ENCODE results near the gene DUSP16.

The DUSP16 gene

DNA sequence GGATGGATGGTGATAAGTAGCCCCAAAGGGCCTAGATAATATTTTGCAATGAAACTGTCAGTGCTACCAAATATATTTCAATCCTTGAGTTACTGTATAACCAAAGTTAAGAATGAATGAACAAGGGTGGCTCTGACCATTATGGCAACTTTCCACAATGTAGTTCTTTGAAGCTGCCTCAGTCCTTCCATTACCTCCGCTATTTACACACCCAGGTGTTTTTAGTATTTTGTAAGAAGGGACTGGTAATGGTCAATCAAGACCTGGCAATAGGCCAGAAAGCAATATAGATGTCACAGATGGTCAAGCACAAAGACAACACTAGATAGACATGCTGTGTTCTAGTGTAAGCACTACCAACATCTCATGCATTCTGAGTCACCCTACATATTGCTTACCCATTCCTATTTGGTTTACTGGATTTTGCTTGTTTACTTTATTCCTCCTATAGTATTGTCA, 16.3 kb downstream of the DUSP16 start:
- no peak for DNase-seq (ENCODE audit: low read depth in 1 of 2, low spot score in 1 of 2)
- Histone ChIP-seq H3K27me3 (ENCODE audit: insufficient read depth, poor library complexity, severe bottlenecking) (no peaks in the 10 kb centered on the region), H3K27ac (replicated peaks) (no peak overlapping the region), H3K4me3 (replicated peaks; ENCODE audit: insufficient read depth, low read length) (no peak overlapping the region)
- TF ChIP-seq SPI1 (IDR thresholded peaks at IDR 0.05; ENCODE audit: borderline replicate concordance, low read depth), result no peak
- no peak for TF ChIP-seq CTCF (IDR thresholded peaks at IDR 0.05; ENCODE audit: insufficient read depth, low read length)
- TF ChIP-seq POLR2AphosphoS5 (IDR thresholded peaks at IDR 0.05; ENCODE audit: low read depth), result no peak
- TF ChIP-seq, protein P1, sequence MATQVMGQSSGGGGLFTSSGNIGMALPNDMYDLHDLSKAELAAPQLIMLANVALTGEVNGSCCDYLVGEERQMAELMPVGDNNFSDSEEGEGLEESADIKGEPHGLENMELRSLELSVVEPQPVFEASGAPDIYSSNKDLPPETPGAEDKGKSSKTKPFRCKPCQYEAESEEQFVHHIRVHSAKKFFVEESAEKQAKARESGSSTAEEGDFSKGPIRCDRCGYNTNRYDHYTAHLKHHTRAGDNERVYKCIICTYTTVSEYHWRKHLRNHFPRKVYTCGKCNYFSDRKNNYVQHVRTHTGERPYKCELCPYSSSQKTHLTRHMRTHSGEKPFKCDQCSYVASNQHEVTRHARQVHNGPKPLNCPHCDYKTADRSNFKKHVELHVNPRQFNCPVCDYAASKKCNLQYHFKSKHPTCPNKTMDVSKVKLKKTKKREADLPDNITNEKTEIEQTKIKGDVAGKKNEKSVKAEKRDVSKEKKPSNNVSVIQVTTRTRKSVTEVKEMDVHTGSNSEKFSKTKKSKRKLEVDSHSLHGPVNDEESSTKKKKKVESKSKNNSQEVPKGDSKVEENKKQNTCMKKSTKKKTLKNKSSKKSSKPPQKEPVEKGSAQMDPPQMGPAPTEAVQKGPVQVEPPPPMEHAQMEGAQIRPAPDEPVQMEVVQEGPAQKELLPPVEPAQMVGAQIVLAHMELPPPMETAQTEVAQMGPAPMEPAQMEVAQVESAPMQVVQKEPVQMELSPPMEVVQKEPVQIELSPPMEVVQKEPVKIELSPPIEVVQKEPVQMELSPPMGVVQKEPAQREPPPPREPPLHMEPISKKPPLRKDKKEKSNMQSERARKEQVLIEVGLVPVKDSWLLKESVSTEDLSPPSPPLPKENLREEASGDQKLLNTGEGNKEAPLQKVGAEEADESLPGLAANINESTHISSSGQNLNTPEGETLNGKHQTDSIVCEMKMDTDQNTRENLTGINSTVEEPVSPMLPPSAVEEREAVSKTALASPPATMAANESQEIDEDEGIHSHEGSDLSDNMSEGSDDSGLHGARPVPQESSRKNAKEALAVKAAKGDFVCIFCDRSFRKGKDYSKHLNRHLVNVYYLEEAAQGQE (IDR thresholded peaks at IDR 0.05; ENCODE audit: insufficient replicate concordance, low read depth), result no peak
- no peak for TF ChIP-seq GABPA (IDR thresholded peaks at IDR 0.05; ENCODE audit: low read depth)

GRCh38 chr12:12543959-12544358, 18.7 kb downstream of the DUSP16 start:
- no peak for TF ChIP-seq CTCF (IDR thresholded peaks at IDR 0.05; ENCODE audit: insufficient read depth, low read length)
- no peak for TF ChIP-seq GABPA (IDR thresholded peaks at IDR 0.05; ENCODE audit: low read depth)
- TF ChIP-seq POLR2AphosphoS5 (IDR thresholded peaks at IDR 0.05; ENCODE audit: low read depth), result no peak
- Histone ChIP-seq H3K4me3 (replicated peaks; ENCODE audit: insufficient read depth, low read length) (no peak overlapping the region), H3K27me3 (ENCODE audit: insufficient read depth, poor library complexity, severe bottlenecking) (no peaks in the 10 kb centered on the region), H3K27ac (replicated peaks) (no peak overlapping the region)
- no peak for DNase-seq (ENCODE audit: low read depth in 1 of 2, low spot score in 1 of 2)

GRCh38 chr12:12542964-12543363, 19.7 kb downstream of the DUSP16 start:
- Histone ChIP-seq H3K4me3 (replicated peaks; ENCODE audit: insufficient read depth, low read length) (no peak overlapping the region), H3K27me3 (ENCODE audit: insufficient read depth, poor library complexity, severe bottlenecking) (no peaks in the 10 kb centered on the region), H3K27ac (replicated peaks) (no peak overlapping the region)
- no peak for DNase-seq (ENCODE audit: low read depth in 1 of 2, low spot score in 1 of 2)
- TF ChIP-seq CTCF (IDR thresholded peaks at IDR 0.05; ENCODE audit: insufficient read depth, low read length) (no peak), GABPA (IDR thresholded peaks at IDR 0.05; ENCODE audit: low read depth) (no peak), POLR2AphosphoS5 (IDR thresholded peaks at IDR 0.05; ENCODE audit: low read depth) (no peak), SPI1 (IDR thresholded peaks at IDR 0.05; ENCODE audit: borderline replicate concordance, low read depth) (no peak)
- TF ChIP-seq, protein P1 (IDR thresholded peaks at IDR 0.05; ENCODE audit: insufficient replicate concordance, low read depth), result no peak

DNA sequence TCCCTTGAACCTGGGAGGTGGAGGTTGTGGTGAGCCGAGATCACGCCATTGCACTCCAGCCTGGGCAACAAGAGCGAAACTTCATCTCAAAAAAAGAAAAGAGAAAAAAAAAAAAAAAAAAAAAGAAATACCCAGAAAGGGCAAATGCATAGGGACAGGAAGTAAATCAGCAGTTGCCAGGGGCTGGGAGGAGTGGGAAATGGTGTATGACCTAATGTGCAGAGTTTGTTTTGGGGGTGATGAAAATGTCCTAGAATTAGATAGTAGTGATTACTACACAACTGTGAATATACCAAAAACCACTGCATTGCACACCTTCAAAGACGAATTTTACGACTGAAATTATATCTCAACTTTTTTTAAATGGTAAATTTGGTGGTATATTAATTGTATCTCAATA, 20.4 kb downstream of the DUSP16 start:
- TF ChIP-seq CTCF (IDR thresholded peaks at IDR 0.05; ENCODE audit: insufficient read depth, low read length) (no peak), SPI1 (IDR thresholded peaks at IDR 0.05; ENCODE audit: borderline replicate concordance, low read depth) (no peak), GABPA (IDR thresholded peaks at IDR 0.05; ENCODE audit: low read depth) (no peak)
- Histone ChIP-seq H3K4me3 (replicated peaks; ENCODE audit: insufficient read depth, low read length) (no peak overlapping the region), H3K27ac (replicated peaks) (no peak overlapping the region), H3K27me3 (ENCODE audit: insufficient read depth, poor library complexity, severe bottlenecking) (no peaks in the 10 kb centered on the region)
- DNase-seq (ENCODE audit: low read depth in 1 of 2, low spot score in 1 of 2), result no peak
